GM23338 (cell line): ENCODE data around the gene ASPRV1. TPM values are rescaled to one million over a fixed set of nuclear protein-coding genes. Genes with fewer than 3 reads are reported as not detected.

Experiments used
- ATAC-seq: fragments of 200-7000 bp; cut with Tn5 transposase; 3 replicates; pipeline ENCODE4 v1.9.1; 2020
- DNase-seq: peaks from one replicate; pipeline ENCODE4 v3.0.0-alpha.2; 2015; ENCODE audit warnings: low spot score
- H2AFZ ChIP-seq: fragments of 200-600 bp; sonication (generic); 2 replicates; pipeline ENCODE4 v1.8.0; 2016; ENCODE audit warnings: antibody characterized with exemption, mild to moderate bottlenecking, moderate library complexity
- H3F3A ChIP-seq: fragments of 200-600 bp; sonication (generic); replicated peaks from 2 replicates; pipeline ENCODE4 v1.8.0; 2017; ENCODE audit warnings: antibody characterized with exemption, mixed run types, low read depth
- H3K27ac ChIP-seq: fragments of 200-600 bp; sonication (generic); 2 replicates; pipeline ENCODE4 v1.6.1; 2016; ENCODE audit warnings: low read depth
- H3K27me3 ChIP-seq: fragments of 200-600 bp; sonication (generic); 2 replicates; pipeline ENCODE4 v1.8.0; 2016; ENCODE audit warnings: mild to moderate bottlenecking, mixed run types, moderate library complexity; ENCODE audit not compliant: insufficient read depth
- H3K36me3 ChIP-seq: fragments of 200-600 bp; sonication (generic); 2 replicates; pipeline ENCODE4 v1.8.0; 2016; ENCODE audit warnings: mild to moderate bottlenecking; ENCODE audit not compliant: insufficient read depth
- H3K4me1 ChIP-seq: fragments of 200-600 bp; sonication (generic); 2 replicates; pipeline ENCODE4 v1.8.0; 2016; ENCODE audit warnings: mild to moderate bottlenecking, moderate library complexity; ENCODE audit not compliant: insufficient read depth
- H3K4me2 ChIP-seq: fragments of 200-600 bp; sonication (generic); 2 replicates; pipeline ENCODE4 v1.7.1; 2017; ENCODE audit warnings: mixed run types
- H3K4me3 ChIP-seq: fragments of 200-600 bp; sonication (generic); 2 replicates; pipeline ENCODE4 v1.6.1; 2016; ENCODE audit warnings: mixed run types
- H3K79me2 ChIP-seq: fragments of 200-600 bp; sonication (generic); replicated peaks from 2 replicates; pipeline ENCODE4 v1.8.0; 2017; ENCODE audit warnings: mild to moderate bottlenecking; ENCODE audit not compliant: insufficient read depth
- H3K9me2 ChIP-seq: fragments of 200-600 bp; sonication (generic); 2 replicates; pipeline ENCODE4 v1.8.0; 2017; ENCODE audit not compliant: insufficient read depth
- H4K20me1 ChIP-seq: fragments of 200-600 bp; sonication (generic); replicated peaks from 2 replicates; pipeline ENCODE4 v1.8.0; 2017; ENCODE audit warnings: mild to moderate bottlenecking; ENCODE audit not compliant: insufficient read depth
- H3K27ac Mint-ChIP-seq: 2 replicates; pipeline ENCODE4 v1.8.0; 2020; ENCODE audit warnings: inconsistent platforms, mild to moderate bottlenecking, moderate library complexity, mixed read lengths
- H3K27me3 Mint-ChIP-seq: 3 replicates; pipeline ENCODE4 v1.8.0; 2022; ENCODE audit warnings: low read depth, mild to moderate bottlenecking, moderate library complexity, mixed read lengths, inconsistent platforms; ENCODE audit not compliant: insufficient read depth, poor library complexity
- H3K36me3 Mint-ChIP-seq: 3 replicates; pipeline ENCODE4 v1.8.0; 2021; ENCODE audit warnings: low read depth, mild to moderate bottlenecking, inconsistent platforms, moderate library complexity, mixed read lengths
- H3K4me1 Mint-ChIP-seq: 3 replicates; pipeline ENCODE4 v1.8.0; 2020; ENCODE audit warnings: mild to moderate bottlenecking, inconsistent platforms, mixed read lengths
- H3K4me3 Mint-ChIP-seq: 3 replicates; pipeline ENCODE4 v1.8.0; 2021; ENCODE audit warnings: moderate library complexity, mild to moderate bottlenecking, inconsistent platforms, mixed read lengths
- H3K9me3 Mint-ChIP-seq: 3 replicates; pipeline ENCODE4 v1.8.0; 2020; ENCODE audit warnings: moderate library complexity, mild to moderate bottlenecking, inconsistent platforms, mixed read lengths
- CREB1 ChIP-seq: fragments of 250-450 bp; sonication (Bioruptor Pico); IDR thresholded peaks from 2 replicates; pipeline ENCODE4 v1.5.0; 2020; ENCODE audit warnings: low read depth, mild to moderate bottlenecking, moderate library complexity
- EZH2 ChIP-seq: fragments of 200-600 bp; sonication (generic); IDR thresholded peaks from one replicate; pipeline ENCODE4 v1.8.0; 2017; ENCODE audit warnings: antibody characterized with exemption, mild to moderate bottlenecking, low read depth; ENCODE audit not compliant: unreplicated experiment
- EZH2phosphoT487 ChIP-seq: fragments of 200-600 bp; sonication (generic); IDR thresholded peaks from one replicate; pipeline ENCODE4 v1.8.1; 2018; ENCODE audit warnings: antibody characterized with exemption; ENCODE audit not compliant: unreplicated experiment
- JUNB ChIP-seq: IDR thresholded peaks from one replicate; pipeline ENCODE4 v1.6.1; 2016; ENCODE audit warnings: antibody characterized with exemption; ENCODE audit not compliant: unreplicated experiment
- NANOG ChIP-seq: IDR thresholded peaks from 2 replicates; pipeline ENCODE4 v1.6.1; 2016; ENCODE audit warnings: antibody characterized with exemption, borderline replicate concordance
- POLR2AphosphoS5 ChIP-seq: IDR thresholded peaks from 2 replicates; pipeline ENCODE4 v1.6.1; 2016; ENCODE audit warnings: antibody characterized with exemption, low read depth
- STAT1 ChIP-seq: IDR thresholded peaks from one replicate; pipeline ENCODE4 v1.6.1; 2016; ENCODE audit warnings: antibody characterized with exemption; ENCODE audit not compliant: unreplicated experiment
- ZNF114 ChIP-seq: fragments of 250-450 bp; sonication (Bioruptor Pico); IDR thresholded peaks from 2 replicates; pipeline ENCODE4 v1.5.0; 2020; ENCODE audit warnings: mild to moderate bottlenecking, moderate library complexity
- ZNF331 ChIP-seq: fragments of 250-450 bp; sonication (Bioruptor Pico); IDR thresholded peaks from 2 replicates; pipeline ENCODE4 v1.5.0; 2020; ENCODE audit warnings: low read depth, mild to moderate bottlenecking, moderate library complexity
- polyA plus RNA-seq: library from polyadenylated mRNA; unstranded; fragments of >200 nt; fragmentation: Nextera tagmentation; extraction: Ambion mirVana; gene quantifications from 2 replicates; pipeline ENCODE4 v1.2.1, GENCODE V29; 2016
- total RNA-seq: library from RNA; depleted of rRNA; stranded (reverse); fragments of >200 nt; shearing (Covaris generic); gene quantifications from 2 replicates; pipeline ENCODE4 v1.2.3, GENCODE V29; 2014
- TF ChIP-seq, protein P1 (sequence below): fragments of 250-450 bp; sonication (Bioruptor Pico); IDR thresholded peaks from 2 replicates; pipeline ENCODE4 v1.5.0; 2020; ENCODE audit warnings: mild to moderate bottlenecking, moderate library complexity
- TF ChIP-seq, protein P2 (sequence below): IDR thresholded peaks from 2 replicates; pipeline ENCODE4 v1.6.1; 2016; ENCODE audit warnings: antibody characterized with exemption
- TF ChIP-seq, protein P3 (sequence below), 2 experiments: fragments of 200-600 bp in 1 of 2; sonication (generic) in 1 of 2; conservative IDR thresholded peaks; 2 replicates each; pipeline versions ENCODE4 v1.5.1 to v1.6.1; 2016 to 2017; ENCODE audit warnings: antibody characterized with exemption in 2 of 2, low read depth in 2 of 2, mild to moderate bottlenecking in 2 of 2, moderate library complexity in 1 of 2

Gene ASPRV1
- total and polyA plus RNA-seq, 2 experiments from 2014 or later = 0.60 to 1.4 TPM

DNA sequence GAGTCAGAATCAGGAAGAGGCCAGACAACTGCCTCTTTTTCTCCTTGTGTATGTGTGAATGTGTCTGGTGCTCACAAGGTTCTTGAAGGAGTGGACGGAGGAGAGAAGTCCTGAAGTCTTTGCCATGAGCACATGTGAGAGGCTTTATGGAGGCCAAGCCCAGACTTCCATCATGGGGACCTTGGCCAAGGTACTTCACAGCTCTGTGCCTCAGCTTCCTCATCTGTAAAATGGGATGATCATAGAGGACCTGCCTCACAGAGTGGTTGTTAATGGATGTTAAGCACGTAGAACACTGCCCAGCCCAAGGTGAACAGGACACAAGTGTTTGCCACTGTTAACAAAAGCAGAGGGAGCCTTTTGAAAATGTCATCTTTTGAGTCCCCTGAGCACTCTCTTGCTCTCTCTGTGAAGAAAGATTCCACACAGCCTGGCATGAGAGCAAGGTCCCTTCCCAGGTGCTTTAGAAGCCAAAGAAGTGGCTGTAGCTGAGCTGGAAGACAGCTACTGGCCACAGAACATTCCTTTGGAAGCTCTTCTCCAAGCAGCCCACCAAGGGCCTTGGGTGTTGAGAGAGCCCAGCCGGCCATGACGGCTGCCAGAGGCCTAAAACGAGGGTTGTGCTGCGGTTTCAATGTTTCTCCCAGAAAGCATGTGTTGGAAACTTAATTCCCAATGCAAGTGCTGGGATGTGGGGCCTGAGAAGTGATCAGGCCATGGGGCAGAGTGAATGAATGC is 41.8 kb upstream of the ASPRV1 start:
- Mint-ChIP-seq H3K4me3 (no peak overlapping the region), H3K27ac (no peak overlapping the region)
- no peaks in the 10 kb centered on the region for H4K20me1 ChIP-seq

DNA sequence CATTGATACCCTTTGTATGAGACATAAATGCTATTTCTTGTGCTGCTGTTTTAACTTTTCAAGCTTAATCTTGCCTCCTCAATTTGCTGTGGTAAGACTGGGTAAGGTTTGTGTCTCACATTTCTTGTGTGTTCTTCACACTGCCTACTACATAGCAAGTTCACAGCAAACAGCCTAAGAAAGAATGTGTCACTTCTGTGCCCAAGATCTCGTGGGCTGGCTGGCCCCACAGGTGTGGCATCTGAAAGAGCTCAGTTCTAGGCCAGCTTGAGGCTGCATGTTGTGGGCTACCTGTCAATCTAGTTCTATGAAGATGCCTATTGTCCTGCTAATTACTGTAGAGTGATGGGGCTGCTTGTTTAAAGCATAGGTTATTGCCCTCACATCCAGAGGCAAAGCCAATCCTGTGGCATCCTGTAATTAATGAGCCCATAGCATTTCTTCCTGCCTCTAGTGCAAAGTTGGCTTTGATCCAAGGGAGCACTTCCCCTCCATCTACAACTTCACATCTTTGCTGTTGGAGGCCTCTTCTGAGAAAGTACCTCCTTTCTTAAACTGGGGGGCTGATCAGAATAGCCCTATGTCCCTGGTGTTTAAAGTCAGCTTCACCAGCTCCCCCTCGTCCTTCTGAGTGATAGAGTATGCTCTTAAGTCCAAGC is 40.9 kb upstream of the ASPRV1 start:
- H3K4me2 ChIP-seq = no peak overlapping the region
- H3K4me3 ChIP-seq = no peak overlapping the region
- DNase-seq (no peak), ATAC-seq (no peak)
- Mint-ChIP-seq H3K27ac (no peak overlapping the region), H3K27me3 (peaks cover 2% of the 10 kb centered on the region), H3K4me1 (peaks cover 39% of the 10 kb centered on the region), H3K36me3 (no peaks in the 10 kb centered on the region), H3K9me3 (no peaks in the 10 kb centered on the region), H3K4me3 (no peak overlapping the region)
- H4K20me1 ChIP-seq = no peaks in the 10 kb centered on the region
- H3K27ac ChIP-seq = peak overlapping the region; percentile 47
- H3K4me1 ChIP-seq = peaks cover 23% of the 10 kb centered on the region
- H2AFZ ChIP-seq = no peak overlapping the region
- no peaks in the 10 kb centered on the region for H3K9me2 ChIP-seq
- no peaks in the 10 kb centered on the region for H3K27me3 ChIP-seq
- no peaks in the 10 kb centered on the region for H3K36me3 ChIP-seq
- no peaks in the 10 kb centered on the region for H3F3A ChIP-seq
- H3K79me2 ChIP-seq = no peaks in the 10 kb centered on the region
- TF ChIP-seq, protein P1, sequence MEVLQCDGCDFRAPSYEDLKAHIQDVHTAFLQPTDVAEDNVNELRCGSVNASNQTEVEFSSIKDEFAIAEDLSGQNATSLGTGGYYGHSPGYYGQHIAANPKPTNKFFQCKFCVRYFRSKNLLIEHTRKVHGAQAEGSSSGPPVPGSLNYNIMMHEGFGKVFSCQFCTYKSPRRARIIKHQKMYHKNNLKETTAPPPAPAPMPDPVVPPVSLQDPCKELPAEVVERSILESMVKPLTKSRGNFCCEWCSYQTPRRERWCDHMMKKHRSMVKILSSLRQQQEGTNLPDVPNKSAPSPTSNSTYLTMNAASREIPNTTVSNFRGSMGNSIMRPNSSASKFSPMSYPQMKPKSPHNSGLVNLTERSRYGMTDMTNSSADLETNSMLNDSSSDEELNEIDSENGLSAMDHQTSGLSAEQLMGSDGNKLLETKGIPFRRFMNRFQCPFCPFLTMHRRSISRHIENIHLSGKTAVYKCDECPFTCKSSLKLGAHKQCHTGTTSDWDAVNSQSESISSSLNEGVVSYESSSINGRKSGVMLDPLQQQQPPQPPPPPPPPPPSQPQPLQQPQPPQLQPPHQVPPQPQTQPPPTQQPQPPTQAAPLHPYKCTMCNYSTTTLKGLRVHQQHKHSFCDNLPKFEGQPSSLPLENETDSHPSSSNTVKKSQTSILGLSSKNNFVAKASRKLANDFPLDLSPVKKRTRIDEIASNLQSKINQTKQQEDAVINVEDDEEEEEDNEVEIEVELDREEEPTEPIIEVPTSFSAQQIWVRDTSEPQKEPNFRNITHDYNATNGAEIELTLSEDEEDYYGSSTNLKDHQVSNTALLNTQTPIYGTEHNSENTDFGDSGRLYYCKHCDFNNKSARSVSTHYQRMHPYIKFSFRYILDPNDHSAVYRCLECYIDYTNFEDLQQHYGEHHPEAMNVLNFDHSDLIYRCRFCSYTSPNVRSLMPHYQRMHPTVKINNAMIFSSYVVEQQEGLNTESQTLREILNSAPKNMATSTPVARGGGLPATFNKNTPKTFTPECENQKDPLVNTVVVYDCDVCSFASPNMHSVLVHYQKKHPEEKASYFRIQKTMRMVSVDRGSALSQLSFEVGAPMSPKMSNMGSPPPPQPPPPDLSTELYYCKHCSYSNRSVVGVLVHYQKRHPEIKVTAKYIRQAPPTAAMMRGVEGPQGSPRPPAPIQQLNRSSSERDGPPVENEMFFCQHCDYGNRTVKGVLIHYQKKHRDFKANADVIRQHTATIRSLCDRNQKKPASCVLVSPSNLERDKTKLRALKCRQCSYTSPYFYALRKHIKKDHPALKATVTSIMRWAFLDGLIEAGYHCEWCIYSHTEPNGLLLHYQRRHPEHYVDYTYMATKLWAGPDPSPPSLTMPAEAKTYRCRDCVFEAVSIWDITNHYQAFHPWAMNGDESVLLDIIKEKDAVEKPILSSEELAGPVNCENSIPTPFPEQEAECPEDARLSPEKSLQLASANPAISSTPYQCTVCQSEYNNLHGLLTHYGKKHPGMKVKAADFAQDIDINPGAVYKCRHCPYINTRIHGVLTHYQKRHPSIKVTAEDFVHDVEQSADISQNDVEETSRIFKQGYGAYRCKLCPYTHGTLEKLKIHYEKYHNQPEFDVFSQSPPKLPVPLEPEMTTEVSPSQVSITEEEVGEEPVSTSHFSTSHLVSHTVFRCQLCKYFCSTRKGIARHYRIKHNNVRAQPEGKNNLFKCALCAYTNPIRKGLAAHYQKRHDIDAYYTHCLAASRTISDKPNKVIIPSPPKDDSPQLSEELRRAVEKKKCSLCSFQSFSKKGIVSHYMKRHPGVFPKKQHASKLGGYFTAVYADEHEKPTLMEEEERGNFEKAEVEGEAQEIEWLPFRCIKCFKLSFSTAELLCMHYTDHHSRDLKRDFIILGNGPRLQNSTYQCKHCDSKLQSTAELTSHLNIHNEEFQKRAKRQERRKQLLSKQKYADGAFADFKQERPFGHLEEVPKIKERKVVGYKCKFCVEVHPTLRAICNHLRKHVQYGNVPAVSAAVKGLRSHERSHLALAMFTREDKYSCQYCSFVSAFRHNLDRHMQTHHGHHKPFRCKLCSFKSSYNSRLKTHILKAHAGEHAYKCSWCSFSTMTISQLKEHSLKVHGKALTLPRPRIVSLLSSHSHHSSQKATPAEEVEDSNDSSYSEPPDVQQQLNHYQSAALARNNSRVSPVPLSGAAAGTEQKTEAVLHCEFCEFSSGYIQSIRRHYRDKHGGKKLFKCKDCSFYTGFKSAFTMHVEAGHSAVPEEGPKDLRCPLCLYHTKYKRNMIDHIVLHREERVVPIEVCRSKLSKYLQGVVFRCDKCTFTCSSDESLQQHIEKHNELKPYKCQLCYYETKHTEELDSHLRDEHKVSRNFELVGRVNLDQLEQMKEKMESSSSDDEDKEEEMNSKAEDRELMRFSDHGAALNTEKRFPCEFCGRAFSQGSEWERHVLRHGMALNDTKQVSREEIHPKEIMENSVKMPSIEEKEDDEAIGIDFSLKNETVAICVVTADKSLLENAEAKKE (CRISPR knock-in tag) = no peak
- TF ChIP-seq EZH2phosphoT487 (no peak), POLR2AphosphoS5 (no peak), CREB1 (CRISPR knock-in tag) (no peak), EZH2 (no peak), ZNF114 (no peak), NANOG (no peak), STAT1 (no peak), JUNB (no peak)
- TF ChIP-seq, protein P2, sequence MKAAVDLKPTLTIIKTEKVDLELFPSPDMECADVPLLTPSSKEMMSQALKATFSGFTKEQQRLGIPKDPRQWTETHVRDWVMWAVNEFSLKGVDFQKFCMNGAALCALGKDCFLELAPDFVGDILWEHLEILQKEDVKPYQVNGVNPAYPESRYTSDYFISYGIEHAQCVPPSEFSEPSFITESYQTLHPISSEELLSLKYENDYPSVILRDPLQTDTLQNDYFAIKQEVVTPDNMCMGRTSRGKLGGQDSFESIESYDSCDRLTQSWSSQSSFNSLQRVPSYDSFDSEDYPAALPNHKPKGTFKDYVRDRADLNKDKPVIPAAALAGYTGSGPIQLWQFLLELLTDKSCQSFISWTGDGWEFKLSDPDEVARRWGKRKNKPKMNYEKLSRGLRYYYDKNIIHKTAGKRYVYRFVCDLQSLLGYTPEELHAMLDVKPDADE = no peak
- TF ChIP-seq, protein P3, sequence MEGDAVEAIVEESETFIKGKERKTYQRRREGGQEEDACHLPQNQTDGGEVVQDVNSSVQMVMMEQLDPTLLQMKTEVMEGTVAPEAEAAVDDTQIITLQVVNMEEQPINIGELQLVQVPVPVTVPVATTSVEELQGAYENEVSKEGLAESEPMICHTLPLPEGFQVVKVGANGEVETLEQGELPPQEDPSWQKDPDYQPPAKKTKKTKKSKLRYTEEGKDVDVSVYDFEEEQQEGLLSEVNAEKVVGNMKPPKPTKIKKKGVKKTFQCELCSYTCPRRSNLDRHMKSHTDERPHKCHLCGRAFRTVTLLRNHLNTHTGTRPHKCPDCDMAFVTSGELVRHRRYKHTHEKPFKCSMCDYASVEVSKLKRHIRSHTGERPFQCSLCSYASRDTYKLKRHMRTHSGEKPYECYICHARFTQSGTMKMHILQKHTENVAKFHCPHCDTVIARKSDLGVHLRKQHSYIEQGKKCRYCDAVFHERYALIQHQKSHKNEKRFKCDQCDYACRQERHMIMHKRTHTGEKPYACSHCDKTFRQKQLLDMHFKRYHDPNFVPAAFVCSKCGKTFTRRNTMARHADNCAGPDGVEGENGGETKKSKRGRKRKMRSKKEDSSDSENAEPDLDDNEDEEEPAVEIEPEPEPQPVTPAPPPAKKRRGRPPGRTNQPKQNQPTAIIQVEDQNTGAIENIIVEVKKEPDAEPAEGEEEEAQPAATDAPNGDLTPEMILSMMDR (conservative IDR thresholded peaks at IDR 0.05; ENCODE audit: low read depth in 2 of 2) = no peak

More for the DNA sequence above, 41.8 kb upstream of the ASPRV1 start:
- Histone ChIP-seq H2AFZ (no peak overlapping the region), H3K4me1 (peaks cover 19% of the 10 kb centered on the region), H3K36me3 (no peaks in the 10 kb centered on the region), H3K4me3 (no peak overlapping the region), H3K79me2 (no peaks in the 10 kb centered on the region), H3K4me2 (no peak overlapping the region), H3K27me3 (no peaks in the 10 kb centered on the region), H3K27ac (no peak overlapping the region), H3F3A (no peaks in the 10 kb centered on the region), H3K9me2 (no peaks in the 10 kb centered on the region)
- DNase-seq = no peak
- no peak for ATAC-seq
- Mint-ChIP-seq H3K4me1 (peaks cover 30% of the 10 kb centered on the region), H3K27me3 (peaks cover 1% of the 10 kb centered on the region), H3K36me3 (no peaks in the 10 kb centered on the region), H3K9me3 (no peaks in the 10 kb centered on the region)
- TF ChIP-seq STAT1 (no peak), ZNF331 (no peak), POLR2AphosphoS5 (no peak), CREB1 (CRISPR knock-in tag) (no peak)
